Measurements from ENCODE around the gene CHST9. TPM values are rescaled to one million over a fixed set of nuclear protein-coding genes. Genes with fewer than 3 reads are reported as not detected.

Gene CHST9
- total and polyA plus RNA-seq, 10 of the 15 experiments (the other 5 are each of a cell fraction or from before 2014, with no cell fraction given): 0.34 TPM; not detected in 9

DNA sequence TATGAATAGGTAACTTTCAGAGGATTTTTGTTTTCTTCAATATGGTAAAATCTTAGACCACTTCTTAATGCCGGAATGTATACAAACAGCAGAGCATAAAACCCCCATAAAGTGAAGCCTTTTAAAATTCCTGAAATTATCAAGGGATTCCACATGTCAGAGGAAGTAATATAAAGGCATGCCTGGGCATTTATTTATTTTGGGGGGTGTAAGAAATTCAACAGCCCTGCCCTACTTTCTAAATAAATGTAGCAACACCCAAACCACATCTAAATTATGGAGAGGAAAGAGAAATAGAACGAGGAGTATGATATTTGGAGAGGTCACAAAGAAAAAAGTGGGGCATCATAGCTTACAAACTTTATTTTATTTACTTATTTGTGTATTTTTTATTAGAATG is 9.9 kb downstream of the CHST9 start (continued):
- TF ChIP-seq EGR1 (IDR thresholded peaks at IDR 0.05; ENCODE audit: borderline replicate concordance in 1 of 2, low read depth in 2 of 2, low read length in 2 of 2): no peak
- no peak for TF ChIP-seq RAD21 (IDR thresholded peaks at IDR 0.05; ENCODE audit: insufficient read depth, low read depth, low read length)

DNA sequence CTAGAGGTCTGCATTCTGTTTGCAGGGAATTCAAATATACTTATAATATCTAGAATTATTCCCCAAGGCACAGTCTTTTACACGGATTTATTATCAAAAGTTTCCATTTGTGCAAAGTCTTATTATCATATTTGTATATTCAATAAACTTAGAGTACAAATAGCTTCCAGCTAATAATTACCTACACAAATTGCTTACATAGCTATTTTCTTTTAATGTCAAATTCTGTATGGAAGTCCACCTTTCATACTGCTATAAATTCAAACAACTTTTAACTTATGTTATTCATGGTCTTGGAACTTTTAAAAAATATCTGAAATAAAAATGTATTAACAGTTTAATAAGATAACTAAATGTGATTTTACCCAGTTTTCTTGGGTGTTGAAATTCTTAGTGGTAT is 13.1 kb downstream of the CHST9 start:
- BruUV-seq (replicated peaks): no TSS peak
- in situ Hi-C loops (cut with MboI): no loop called here

More for the DNA sequence above, 13.1 kb downstream of the CHST9 start:
- Histone ChIP-seq H4K20me1 (ENCODE audit: control insufficient read depth, insufficient read depth) (no peaks in the 10 kb centered on the region), H3K27me3 (replicated peaks in 1 of 2; ENCODE audit: control insufficient read depth in 2 of 2, insufficient read depth in 2 of 2, low read length in 1 of 2) (no peaks in the 10 kb centered on the region), H3K4me3 (no peak overlapping the region), H3K36me3 (ENCODE audit: control insufficient read depth in 2 of 2, insufficient read depth in 2 of 2, low read length in 1 of 2) (no peaks in the 10 kb centered on the region), H3K27ac (ENCODE audit: control insufficient read depth, insufficient read depth) (no peak overlapping the region), H3K79me2 (ENCODE audit: control insufficient read depth, insufficient read depth, low read length) (no peaks in the 10 kb centered on the region), H3K4me2 (ENCODE audit: control insufficient read depth, insufficient read depth) (no peak overlapping the region), H3K4me1 (ENCODE audit: control insufficient read depth, insufficient read depth, low read length) (no peaks in the 10 kb centered on the region), H2AFZ (ENCODE audit: control insufficient read depth, low read depth, low read length) (no peak overlapping the region), H3K9me3 (replicated peaks; ENCODE audit: control insufficient read depth, insufficient read depth, low read length) (no peaks in the 10 kb centered on the region), H3K9ac (ENCODE audit: control insufficient read depth, insufficient read depth, low read length) (no peak overlapping the region)
- ChIA-PET RAD21 (ENCODE audit: unreplicated experiment) (no interaction called here), SMC1A (ENCODE audit: uncharacterized antibody, unreplicated experiment) (no interaction called here), POLR2A (no interaction called here), CTCF (interaction anchor here (1.6 kb wide), 1 partner anchor 9 kb away, joined by 3 read pairs; no protein-coding TSS in a partner anchor)
- no peak for TF ChIP-seq GATAD2B (conservative IDR thresholded peaks at IDR 0.05; ENCODE audit: low read depth)
- TF ChIP-seq, protein P1, sequence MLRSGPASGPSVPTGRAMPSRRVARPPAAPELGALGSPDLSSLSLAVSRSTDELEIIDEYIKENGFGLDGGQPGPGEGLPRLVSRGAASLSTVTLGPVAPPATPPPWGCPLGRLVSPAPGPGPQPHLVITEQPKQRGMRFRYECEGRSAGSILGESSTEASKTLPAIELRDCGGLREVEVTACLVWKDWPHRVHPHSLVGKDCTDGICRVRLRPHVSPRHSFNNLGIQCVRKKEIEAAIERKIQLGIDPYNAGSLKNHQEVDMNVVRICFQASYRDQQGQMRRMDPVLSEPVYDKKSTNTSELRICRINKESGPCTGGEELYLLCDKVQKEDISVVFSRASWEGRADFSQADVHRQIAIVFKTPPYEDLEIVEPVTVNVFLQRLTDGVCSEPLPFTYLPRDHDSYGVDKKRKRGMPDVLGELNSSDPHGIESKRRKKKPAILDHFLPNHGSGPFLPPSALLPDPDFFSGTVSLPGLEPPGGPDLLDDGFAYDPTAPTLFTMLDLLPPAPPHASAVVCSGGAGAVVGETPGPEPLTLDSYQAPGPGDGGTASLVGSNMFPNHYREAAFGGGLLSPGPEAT (IDR thresholded peaks at IDR 0.05; ENCODE audit: low read depth): no peak
- no peak for TF ChIP-seq ASH2L (IDR thresholded peaks at IDR 0.05; ENCODE audit: borderline replicate concordance, low read depth)
- no peak for TF ChIP-seq FOXM1 (IDR thresholded peaks at IDR 0.05; ENCODE audit: low read depth, low read length)
- no peak for TF ChIP-seq ZSCAN29 (IDR thresholded peaks at IDR 0.05)
- no peak for TF ChIP-seq BRCA1 (IDR thresholded peaks at IDR 0.05; ENCODE audit: low read depth, low read length)
- no peak for TF ChIP-seq WRNIP1 (IDR thresholded peaks at IDR 0.05; ENCODE audit: borderline replicate concordance, low read depth, low read length)
- TF ChIP-seq NR2C2 (IDR thresholded peaks at IDR 0.05; ENCODE audit: borderline replicate concordance, control insufficient read depth, insufficient read length, low read depth): no peak
- TF ChIP-seq ZNF622 (IDR thresholded peaks at IDR 0.05): no peak
- TF ChIP-seq SREBF2 (IDR thresholded peaks at IDR 0.05; ENCODE audit: low read length): no peak
- DNase-seq (ENCODE audit: low read depth, low spot score): no peak
- ATAC-seq: no peak
- 3% methylated on average over 1 of the region's 1 CpG for WGBS (ENCODE audit: insufficient coverage, insufficient replicate concordance, low lambda C conversion rate, missing lambda C conversion rate)
- intact Hi-C loops (cut with micrococcal nuclease; ENCODE audit: unreplicated experiment): no loop called here
- FAIRE-seq: no peak

Measured in GM12878 (cell line).